ENCODE results near the gene CUEDC2. TPM values are rescaled to one million over a fixed set of nuclear protein-coding genes. Genes with fewer than 3 reads are reported as not detected.

Gene CUEDC2, protein sequence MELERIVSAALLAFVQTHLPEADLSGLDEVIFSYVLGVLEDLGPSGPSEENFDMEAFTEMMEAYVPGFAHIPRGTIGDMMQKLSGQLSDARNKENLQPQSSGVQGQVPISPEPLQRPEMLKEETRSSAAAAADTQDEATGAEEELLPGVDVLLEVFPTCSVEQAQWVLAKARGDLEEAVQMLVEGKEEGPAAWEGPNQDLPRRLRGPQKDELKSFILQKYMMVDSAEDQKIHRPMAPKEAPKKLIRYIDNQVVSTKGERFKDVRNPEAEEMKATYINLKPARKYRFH
- 73.3 and 93.3 TPM in 2 replicates for total RNA-seq
- 83.8 TPM for polyA plus RNA-seq (2012)

DNA sequence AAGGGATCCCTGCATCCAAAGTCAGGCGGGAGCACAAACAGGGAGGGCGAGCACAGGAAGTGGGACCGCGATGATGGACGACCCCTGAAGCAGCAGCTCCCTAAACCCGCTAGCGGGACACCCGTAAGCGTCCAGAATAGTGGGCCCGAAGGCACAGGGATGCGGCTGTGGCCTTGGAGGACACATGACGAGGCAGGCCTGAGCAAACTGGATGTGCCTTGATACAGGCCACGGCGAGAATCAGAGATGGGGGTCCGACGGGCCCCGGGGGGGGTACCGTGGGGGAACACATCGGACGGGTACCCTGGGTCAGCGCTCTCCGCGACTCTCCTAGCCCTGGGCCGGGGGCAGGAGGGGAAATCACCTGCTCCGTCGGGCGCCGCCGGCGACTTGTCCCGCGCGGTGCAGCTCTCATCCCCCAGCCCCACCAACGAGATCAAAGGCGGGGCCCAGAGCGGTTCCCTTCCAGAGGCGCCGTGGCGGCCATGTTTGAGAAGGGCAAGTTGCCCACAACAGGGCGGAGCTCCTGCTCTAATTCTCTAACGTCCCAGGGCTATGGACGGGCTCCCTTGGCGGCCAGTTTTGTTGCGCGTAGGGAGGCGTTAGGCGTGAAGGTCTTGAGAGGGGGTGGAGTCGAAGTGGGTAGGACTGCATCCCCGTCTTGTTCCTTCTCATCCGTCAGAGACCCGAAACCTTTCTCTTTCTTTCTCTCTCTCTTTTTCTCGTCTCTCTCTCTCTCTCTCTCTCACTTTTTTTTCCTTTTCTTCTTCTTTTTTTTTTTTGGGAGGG lies at the start of gene CUEDC2:
CUEDC2 (minus strand) TSS at position 413 of the 789 bp plus-strand sequence. CDS start 7,386 bp downstream, outside the sequence.
- DNase-seq (ENCODE audit: low read depth): peak; percentile 98

DNA sequence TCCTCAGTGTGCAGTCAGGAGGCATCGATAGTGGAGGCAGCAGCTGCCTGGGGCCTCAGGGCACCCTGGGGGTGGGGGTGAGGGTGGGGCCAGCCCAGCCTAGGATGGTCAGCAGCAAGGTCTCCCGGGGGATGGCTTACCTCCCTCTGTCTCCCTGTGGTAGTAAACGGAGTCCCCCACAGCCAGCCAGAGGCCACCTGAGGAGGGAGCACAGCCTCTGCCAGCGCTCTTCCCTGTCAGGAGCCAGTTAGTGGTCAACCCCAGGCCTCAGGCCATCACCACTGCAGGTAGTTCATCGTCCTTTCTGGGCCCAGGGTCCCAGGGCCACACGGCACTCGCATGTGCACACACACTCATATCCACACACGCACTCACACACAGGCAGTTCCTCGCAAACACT lies 48.0 kb upstream of the CUEDC2 start:
- no peak for DNase-seq (ENCODE audit: low read depth)

GRCh38 chr10:102479651-102480050 lies 47.3 kb upstream of the CUEDC2 start:
- DNase-seq (ENCODE audit: low read depth): no peak

DNA sequence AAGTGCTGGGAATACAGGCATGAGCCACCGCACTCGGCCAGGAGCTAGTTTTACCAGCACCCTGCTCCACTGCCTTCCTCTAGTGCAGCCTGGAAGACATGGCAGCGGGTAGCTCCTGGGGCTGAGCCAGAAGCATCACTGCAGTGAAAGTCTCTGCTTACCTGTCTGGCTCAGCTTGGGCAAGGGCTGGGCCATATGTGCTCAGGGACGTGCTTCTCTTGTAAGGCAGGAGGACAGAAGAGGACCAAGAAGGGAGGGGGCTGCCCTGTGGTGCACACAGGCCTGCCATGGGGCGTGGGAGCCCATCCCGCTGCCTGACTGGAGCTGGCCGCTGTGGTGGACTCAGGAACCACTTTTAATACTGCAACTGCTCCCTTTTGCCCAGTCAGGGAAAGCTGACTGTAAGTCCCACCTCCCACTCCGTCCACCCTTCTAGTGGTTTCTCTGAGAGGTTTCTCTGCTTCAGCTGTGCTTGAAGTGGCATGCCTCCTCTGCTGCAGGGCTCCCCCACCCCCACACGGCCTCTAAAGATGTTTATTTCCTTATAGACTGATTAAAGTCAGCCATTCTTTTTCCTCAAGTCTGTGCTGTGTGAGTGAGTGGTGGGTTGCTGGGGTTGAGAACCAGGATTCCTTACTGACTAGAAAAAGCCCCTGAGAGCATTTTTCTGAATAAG lies 44.2 kb upstream of the CUEDC2 start:
- no peak for DNase-seq (ENCODE audit: low read depth)

GRCh38 chr10:102475451-102476040 lies 43.2 kb upstream of the CUEDC2 start:
- no peak for DNase-seq (ENCODE audit: low read depth)

DNA sequence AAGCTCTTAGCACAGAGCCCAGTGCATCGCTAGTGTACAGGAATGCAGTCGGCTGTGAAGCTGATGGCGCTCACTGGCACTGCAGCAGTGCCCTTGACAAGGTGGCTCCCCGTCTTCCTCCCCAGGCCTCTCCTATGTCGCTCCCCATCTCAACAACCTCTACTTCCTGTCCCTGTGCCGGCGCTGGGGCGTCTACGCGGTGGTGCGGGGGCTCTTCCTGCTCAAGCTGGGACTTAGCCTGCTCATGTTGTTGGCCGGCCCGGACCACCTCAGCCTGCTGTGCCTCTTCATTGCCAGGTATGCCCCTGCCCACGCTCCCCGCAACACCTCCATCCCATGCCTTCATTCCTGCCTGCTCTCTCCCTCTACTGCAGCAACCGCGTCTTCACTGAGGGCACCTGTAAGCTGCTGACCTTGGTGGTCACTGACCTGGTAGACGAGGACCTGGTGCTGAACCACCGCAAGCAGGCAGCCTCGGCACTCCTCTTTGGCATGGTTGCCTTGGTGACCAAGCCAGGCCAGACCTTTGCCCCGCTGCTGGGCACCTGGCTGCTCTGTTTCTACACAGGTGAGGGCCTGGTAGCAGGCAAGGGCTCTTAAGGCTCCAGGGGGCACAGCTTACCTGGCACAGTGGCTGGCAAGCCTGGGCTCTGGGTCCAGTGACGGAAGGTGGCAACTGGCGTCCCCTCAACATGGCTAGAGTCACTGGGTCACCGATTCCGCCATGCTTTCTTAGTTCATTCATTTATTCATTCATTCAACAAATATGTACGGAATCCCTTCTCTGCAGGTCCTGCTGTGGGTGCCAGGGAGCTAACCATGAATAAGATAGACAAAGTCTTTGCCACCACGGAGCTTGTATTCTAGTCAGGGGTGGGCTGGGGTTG lies 41.3 kb upstream of the CUEDC2 start:
- DNase-seq (ENCODE audit: low read depth): no peak

- DNase-seq (ENCODE audit: low read depth): no peak
Measured at GRCh38 chr10:102470579-102471546, 38.5 kb upstream of the CUEDC2 start.

- peak; percentile 33 for DNase-seq (ENCODE audit: low read depth)
Measured at GRCh38 chr10:102468683-102469082, 36.3 kb upstream of the CUEDC2 start.

DNA sequence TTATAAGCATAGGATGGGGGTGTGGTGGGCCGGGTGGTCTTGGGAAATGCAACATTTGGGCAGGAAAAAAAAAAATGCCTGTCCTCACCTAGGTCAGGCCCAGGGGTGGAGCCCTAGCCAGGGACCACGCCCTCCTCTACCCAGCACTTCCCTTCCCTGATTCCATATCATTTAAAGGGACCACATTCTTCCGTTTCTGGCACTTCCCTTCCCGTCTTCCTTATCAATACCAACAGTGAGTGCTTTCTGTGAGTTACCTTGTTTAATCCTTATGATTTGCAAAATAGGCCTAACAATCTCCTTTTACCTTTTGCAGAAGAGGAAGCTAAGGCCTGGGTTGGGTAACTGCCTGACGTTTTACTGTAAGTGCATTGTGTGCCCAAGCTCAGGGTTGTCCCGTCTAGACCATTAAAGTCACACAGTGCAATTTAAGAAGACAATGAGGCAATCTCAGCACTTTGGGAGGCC lies 35.6 kb upstream of the CUEDC2 start:
- no peak for DNase-seq (ENCODE audit: low read depth)

DNA sequence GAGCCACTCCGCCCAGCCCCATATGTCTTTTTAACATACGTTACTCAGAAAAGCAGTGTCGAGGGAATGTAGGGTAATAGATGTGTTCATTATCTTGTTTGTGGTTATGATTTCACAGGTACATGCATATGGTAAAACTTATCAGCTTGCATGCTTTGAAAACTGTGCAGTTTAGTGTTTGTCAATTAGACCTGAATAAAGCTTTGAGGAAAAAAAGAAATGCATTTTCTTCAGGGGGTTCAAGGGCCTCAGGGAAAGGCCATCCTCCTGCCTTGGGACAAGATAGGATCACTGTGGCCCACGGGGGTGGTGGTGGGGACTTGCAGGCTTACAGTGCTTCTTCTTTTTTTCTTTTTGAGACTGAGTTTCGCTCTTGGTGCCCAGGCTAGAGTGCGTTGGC lies 34.9 kb upstream of the CUEDC2 start:
- DNase-seq (ENCODE audit: low read depth): no peak

GRCh38 chr10:102465466-102465865 lies 33.1 kb upstream of the CUEDC2 start:
- DNase-seq (ENCODE audit: low read depth): no peak

DNA sequence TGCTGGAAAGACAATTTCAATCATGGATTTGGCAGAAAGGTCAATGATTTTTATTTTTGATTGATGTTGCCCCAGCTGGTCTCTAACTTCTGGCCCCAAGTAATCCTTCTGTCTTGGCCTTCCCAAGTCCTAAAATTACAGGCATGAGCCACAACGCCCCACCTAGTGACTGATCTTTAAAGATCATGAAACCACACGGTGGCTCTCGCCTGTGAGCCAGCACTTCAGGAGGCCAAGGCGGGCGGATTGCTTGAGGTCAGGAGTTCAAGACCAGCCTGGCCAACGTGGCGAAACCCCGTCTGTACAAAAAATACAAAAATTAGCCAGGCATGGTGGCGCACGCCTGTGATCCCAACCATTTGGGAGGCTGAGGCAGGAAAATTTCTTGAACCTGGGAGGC lies 31.6 kb upstream of the CUEDC2 start:
- DNase-seq (ENCODE audit: low read depth): no peak

DNA sequence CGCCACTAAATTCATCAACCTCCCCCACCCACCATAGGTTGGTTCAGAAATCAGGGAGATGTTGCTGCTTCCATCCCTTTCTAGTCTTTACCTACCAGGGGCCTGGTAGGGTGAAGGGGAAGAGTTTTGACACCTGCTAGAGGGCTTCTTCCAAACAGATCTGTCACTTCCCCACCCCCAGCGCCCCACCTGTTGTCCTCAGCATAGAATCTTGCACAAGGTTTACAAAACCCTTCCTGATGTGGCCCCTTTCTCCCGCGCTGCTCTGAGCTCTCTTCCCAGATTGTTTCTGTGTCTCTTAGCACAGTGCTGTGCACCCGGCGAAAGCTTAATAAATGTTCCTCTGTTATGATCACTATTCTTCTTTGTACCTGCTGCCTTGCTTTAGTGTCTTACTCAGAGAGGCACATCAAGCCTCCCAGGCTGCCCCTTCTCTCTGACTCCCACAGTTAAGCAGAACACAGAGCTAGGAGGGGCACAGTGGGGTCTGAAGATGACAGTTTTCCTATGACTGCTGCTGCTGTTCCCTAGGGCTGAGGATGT lies 30.2 kb upstream of the CUEDC2 start:
- peak; percentile 29 for DNase-seq (ENCODE audit: low read depth)

GRCh38 chr10:102461187-102462054 lies 29.0 kb upstream of the CUEDC2 start:
- DNase-seq (ENCODE audit: low read depth): peak; percentile 91

- no peak for DNase-seq (ENCODE audit: low read depth)
Measured at GRCh38 chr10:102460836-102461186, 28.4 kb upstream of the CUEDC2 start.

DNA sequence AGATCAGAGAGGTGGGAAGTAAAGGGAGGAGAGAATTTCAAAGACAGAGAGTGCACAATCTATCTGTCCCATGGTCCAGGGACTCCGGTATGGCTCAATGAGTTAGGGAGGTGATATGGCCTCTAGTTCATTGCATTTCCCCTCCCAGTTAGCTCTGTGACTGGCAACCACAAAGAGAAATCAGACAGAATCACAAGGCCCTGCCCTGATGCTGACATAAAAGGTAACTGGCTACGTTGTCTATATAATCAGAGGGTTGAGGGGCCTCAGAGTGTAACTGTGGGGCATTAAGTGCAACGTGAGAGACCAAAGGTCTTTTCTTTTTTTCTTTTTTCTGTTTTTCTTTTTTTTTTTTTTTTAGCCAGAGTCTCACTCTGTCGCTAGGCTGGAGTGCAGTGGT lies 26.3 kb upstream of the CUEDC2 start:
- DNase-seq (ENCODE audit: low read depth): no peak

DNA sequence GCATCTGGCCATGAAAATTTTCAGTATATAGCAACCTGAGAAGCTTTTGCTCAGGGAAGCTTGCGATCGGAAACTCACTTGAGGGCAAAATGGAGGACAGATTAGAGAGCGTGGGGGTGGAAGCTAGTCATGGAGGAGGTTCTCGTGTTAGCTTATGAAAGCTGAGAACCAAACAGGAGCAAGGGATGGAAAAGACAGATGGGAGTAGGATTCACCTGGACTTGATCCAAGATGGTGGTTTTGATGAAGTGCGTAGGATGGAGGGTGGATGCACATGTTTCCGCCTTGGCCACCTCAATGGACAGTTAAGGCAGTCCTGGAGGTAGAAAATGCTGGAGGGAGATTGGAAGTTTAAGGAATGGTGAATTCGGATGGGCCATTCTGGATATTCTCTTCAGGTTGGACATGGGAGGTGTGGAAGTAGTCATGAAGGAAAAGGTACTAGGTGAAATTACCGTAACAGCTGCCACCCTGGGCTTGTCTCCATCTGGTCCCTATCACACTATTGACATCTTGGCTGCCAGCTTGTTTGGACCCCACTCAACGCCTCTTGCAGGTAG lies 25.3 kb upstream of the CUEDC2 start:
- DNase-seq (ENCODE audit: low read depth): no peak
